PFSK-1 (cell line): Measurements from ENCODE around the gene WSCD2.

Source experiments
- FOXP2 ChIP-seq: optimal IDR thresholded peaks from 2 replicates; pipeline ENCODE3; 2011; ENCODE audit warnings: borderline replicate concordance, control low read depth, inconsistent platforms; ENCODE audit not compliant: insufficient read depth; ENCODE audit errors: extremely low read length, extremely low read depth
- POLR2AphosphoS5 ChIP-seq: IDR thresholded peaks from 2 replicates; pipeline ENCODE4 v1.6.1; 2012; ENCODE audit warnings: low read depth, mild to moderate bottlenecking, control low read depth, low read length, moderate library complexity
- SIN3A ChIP-seq: IDR thresholded peaks from 2 replicates; pipeline ENCODE4 v1.6.1; 2012; ENCODE audit warnings: mild to moderate bottlenecking, low read length, moderate library complexity, borderline replicate concordance; ENCODE audit not compliant: insufficient read depth
- TAF1 ChIP-seq: IDR thresholded peaks from 2 replicates; pipeline ENCODE4 v1.6.1; 2012; ENCODE audit warnings: low read length, control low read depth, borderline replicate concordance; ENCODE audit not compliant: insufficient read depth
- TF ChIP-seq, protein P1 (sequence below), 2 experiments: IDR thresholded peaks; 2 replicates each; pipeline versions ENCODE4 v1.6.1 to v1.8.0; 2011 to 2012; ENCODE audit warnings: low read depth in 2 of 2, low read length in 2 of 2, control low read depth in 1 of 2, inconsistent platforms in 1 of 2, mild to moderate bottlenecking in 1 of 2, moderate library complexity in 1 of 2; ENCODE audit not compliant: insufficient read depth in 1 of 2

Gene WSCD2

GRCh38 chr12:108270849-108271143 lies 141.7 kb downstream of the WSCD2 start:
- TF ChIP-seq FOXP2 = no peak
- TF ChIP-seq, protein P1, sequence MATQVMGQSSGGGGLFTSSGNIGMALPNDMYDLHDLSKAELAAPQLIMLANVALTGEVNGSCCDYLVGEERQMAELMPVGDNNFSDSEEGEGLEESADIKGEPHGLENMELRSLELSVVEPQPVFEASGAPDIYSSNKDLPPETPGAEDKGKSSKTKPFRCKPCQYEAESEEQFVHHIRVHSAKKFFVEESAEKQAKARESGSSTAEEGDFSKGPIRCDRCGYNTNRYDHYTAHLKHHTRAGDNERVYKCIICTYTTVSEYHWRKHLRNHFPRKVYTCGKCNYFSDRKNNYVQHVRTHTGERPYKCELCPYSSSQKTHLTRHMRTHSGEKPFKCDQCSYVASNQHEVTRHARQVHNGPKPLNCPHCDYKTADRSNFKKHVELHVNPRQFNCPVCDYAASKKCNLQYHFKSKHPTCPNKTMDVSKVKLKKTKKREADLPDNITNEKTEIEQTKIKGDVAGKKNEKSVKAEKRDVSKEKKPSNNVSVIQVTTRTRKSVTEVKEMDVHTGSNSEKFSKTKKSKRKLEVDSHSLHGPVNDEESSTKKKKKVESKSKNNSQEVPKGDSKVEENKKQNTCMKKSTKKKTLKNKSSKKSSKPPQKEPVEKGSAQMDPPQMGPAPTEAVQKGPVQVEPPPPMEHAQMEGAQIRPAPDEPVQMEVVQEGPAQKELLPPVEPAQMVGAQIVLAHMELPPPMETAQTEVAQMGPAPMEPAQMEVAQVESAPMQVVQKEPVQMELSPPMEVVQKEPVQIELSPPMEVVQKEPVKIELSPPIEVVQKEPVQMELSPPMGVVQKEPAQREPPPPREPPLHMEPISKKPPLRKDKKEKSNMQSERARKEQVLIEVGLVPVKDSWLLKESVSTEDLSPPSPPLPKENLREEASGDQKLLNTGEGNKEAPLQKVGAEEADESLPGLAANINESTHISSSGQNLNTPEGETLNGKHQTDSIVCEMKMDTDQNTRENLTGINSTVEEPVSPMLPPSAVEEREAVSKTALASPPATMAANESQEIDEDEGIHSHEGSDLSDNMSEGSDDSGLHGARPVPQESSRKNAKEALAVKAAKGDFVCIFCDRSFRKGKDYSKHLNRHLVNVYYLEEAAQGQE (IDR thresholded peaks at IDR 0.05; ENCODE audit: insufficient read depth in 1 of 2, low read depth in 2 of 2, low read length in 2 of 2) = no peak
- TF ChIP-seq POLR2AphosphoS5 = no peak
- TF ChIP-seq TAF1 = no peak
- no peak for TF ChIP-seq SIN3A

DNA sequence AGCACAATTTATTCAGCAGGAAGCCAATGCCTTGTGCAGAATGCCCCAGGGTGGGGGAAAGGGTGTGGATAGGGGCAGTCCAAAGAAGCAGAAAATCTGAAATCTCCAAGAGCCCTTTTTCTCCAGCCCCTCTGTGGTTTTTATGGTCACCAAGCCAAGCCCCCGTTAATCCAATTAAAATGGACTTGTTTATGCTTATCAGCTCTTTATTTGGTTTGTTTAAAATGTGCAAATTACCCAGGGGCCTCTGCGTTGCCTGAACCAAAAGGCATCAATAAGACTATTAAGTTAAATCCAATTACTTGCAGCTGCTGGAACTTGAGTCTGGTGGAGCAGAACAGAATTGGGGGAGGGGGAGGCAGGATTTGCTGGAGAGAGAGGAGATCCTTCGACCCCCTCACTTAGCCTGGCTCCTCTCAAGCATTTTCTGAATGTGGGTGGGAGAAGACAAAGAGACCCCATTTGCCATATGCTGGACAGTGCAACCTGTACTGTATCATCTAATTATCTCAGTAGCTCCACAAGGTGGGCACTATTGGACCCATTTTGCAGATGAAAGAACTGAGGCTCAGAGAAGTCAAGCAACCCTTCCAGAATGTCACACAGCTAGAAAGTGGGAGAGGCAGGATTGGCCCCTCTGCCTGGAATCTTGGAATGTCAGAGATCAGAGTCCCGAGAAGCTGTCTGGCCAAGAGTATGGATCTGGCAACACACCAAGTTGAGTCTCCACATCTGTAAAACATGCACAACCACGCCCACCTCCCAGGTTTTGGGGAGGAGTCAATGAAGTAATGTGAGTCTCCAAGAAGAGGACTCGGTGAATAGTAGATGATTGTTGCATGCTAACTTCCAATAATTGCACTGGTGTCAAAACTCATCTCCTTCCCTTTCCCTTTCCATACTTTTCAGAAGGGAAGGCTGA lies 143.1 kb downstream of the WSCD2 start:
- TF ChIP-seq SIN3A (no peak), FOXP2 (no peak), TAF1 (no peak), POLR2AphosphoS5 (no peak)
- TF ChIP-seq, protein P1 (IDR thresholded peaks at IDR 0.05; ENCODE audit: insufficient read depth in 1 of 2, low read depth in 2 of 2, low read length in 2 of 2) = no peak

DNA sequence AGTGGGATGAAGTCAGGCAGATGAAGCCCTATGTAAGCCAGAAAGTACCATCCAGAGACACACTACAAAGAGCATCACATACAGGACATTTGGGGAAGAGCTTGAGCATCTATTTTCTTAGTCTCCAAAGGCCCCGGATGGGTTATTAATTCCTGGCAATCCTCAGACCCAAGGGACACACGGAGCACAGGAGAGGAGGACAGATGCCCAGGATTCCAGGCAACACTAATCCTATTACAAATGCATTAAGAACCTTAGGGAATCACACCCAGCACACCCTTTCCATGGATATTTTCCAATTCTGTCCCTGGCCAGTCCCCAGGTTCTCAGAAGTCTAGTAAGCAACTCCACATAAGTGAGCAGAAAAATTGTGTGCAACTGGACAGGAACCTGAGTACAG lies 144.1 kb downstream of the WSCD2 start:
- TF ChIP-seq POLR2AphosphoS5 (no peak), SIN3A (no peak), FOXP2 (no peak), TAF1 (no peak)
- TF ChIP-seq, protein P1 (IDR thresholded peaks at IDR 0.05; ENCODE audit: insufficient read depth in 1 of 2, low read depth in 2 of 2, low read length in 2 of 2) = no peak

DNA sequence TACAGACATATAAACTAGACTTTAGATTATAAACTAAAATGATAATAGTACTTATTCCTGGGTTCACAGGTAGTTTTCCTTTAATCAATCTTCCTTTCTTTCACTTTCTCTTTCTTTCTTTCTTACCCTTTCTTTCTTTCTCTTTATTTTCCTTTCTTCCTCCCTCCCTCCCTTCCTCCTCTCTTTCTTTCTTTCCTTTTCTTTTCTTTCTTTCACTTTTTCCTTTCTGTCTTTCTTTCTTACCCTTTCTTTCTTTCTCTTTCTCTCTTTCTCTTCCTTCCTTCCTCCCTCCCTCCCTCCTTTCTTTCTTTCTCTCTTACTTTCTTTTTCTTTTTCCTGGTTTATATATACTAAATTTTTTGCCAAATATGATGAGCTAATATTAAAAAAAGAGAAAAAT lies 148.5 kb downstream of the WSCD2 start:
- TF ChIP-seq POLR2AphosphoS5 (no peak), SIN3A (no peak), TAF1 (no peak)
- TF ChIP-seq, protein P1 (IDR thresholded peaks at IDR 0.05; ENCODE audit: insufficient read depth in 1 of 2, low read depth in 2 of 2, low read length in 2 of 2) = no peak

- TF ChIP-seq TAF1 = no peak
- TF ChIP-seq SIN3A = no peak
- TF ChIP-seq, protein P1 (IDR thresholded peaks at IDR 0.05; ENCODE audit: insufficient read depth in 1 of 2, low read depth in 2 of 2, low read length in 2 of 2) = no peak
- TF ChIP-seq FOXP2 = no peak
- no peak for TF ChIP-seq POLR2AphosphoS5
Measured at GRCh38 chr12:108282160-108282559, 153.1 kb downstream of the WSCD2 start.
